NK-92 treated with Interleukin-12 subunit alpha and Interleukin-12 subunit beta, amount 100 ng/mL, for 24 hours (cell line): Measurements from ENCODE around the gene SMAD7.

ENCODE experiments used
- DNase-seq: peaks from one replicate; lab custom pipeline; 2025; lab: John Stamatoyannopoulos, UW

The SMAD7 gene

DNA sequence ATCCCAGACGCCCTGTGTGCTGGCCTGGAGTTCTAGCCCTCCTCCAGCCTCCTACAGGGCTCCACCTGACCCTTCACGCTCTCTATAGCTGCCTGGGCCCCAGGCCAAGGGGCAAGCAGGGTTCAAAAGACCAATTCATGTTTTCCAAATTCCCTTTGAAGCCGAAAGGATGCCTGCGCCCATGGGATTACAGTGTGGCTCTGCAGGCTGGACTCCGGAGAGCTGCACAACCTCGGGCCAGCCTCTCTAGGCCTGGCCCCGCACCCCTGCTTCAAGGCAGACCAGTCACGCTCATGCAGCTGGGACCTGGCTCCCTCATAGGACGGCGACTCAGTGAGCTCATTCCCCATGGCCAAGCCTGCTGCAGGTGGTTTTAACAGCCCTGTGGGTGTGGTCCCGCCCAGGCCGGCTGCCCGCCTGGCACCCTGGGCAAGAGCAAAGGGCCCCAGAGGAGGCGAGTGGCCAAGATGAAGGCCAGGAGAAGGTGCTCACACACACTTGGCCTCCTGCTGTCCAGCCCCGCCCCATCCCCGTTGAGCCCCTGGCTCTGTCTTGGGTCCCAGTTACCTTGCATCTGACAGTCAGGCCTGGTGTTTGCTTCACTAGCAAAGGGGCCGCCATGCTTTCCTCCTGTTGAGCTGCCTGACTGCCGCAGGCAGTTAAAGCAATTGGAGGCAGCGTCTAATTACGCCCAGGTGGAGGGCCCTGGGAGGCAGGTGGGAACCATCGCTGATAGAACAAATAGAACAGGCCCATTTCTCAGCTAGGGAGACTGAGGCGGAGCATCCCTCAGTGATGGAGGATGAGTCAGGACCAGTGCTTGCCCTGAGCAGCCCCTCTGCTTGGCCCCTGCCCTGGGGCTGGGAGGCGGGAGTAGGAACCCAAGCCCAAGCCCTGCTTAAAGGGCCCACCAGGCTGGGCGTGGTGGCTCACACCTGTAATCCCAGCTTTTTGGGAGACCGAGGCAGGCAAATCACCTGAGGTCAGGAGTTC, 56.9 kb downstream of the SMAD7 start:
- DNase-seq = no peak

DNA sequence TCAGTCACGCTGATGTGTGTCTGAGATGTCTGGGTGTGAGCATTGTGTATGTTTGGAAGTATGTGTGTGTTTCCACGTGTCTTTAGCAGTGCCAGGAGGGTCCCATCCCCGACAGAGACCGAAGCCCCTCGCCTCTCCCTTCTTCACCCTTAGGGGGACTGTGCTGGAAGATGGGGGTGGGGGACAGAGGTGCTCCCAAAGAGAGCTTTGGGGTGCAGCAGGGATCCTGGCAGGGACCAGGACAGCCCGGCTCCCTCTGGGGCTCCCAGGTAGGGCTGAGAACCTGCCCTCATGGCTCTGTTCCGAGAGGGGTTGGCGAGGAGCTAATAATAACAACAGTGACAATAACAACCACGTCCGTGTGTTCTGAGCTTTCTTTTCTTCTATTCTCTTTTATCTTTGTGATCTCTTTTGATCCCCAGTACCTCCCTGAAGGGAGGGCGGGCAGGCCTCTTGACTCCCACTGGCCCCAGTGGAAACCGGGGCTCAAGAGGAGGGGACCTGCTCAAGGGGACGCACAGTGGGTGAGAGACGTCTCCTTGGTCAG, 57.6 kb downstream of the SMAD7 start:
- no peak for DNase-seq

DNA sequence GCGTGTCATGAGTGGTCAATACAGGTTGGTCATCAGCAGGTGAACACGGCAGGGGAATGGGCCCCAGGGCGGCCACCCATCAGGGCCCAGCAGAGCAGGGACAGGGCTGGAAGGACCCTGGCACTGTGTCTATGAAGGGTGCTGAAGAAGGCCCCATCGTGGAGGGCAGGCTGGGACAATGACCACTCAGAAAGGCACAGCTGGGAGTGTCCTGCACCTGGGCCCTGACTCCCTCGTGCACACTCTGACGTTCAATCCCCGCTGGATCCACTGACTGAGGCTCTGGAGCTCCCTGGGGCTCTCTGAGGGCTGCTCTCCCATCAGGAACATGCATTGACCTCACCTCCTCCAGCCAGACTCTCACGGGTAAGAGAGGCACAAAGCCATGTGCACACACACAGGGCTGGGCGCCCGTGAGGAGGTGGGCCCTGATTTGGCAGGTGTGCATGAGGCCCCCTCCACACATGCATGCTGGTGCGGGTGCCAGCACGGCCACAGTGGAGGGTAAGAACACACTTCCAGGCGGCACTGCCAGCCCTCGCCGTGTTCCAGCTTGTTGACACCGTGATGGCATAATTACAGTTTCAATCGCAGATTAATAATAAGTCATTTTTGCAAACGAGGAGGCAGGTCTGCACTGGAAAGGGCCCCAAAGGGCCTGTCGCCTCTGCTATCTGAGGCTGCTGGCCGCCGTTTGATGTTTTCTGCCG, 58.5 kb downstream of the SMAD7 start:
- DNase-seq = no peak

DNA sequence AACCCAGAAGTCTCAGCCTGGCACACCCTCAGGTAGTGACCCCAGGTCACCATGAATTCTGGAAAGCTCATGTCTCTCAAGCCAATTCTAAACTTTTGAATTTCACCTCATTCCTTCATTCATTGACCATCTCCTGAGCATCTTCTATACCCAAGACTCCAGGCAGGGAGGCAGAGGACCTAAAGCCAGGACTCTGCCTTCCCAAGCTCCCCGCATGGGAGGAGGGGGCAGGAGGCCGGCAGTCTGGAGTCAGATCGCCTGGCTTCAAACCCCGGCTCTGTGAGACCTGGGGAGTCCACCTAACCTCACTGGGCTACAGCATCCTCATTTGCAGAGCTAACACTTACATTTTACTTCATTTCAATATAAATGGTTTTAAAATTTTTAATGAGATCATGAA, 59.0 kb downstream of the SMAD7 start:
- no peak for DNase-seq

DNA sequence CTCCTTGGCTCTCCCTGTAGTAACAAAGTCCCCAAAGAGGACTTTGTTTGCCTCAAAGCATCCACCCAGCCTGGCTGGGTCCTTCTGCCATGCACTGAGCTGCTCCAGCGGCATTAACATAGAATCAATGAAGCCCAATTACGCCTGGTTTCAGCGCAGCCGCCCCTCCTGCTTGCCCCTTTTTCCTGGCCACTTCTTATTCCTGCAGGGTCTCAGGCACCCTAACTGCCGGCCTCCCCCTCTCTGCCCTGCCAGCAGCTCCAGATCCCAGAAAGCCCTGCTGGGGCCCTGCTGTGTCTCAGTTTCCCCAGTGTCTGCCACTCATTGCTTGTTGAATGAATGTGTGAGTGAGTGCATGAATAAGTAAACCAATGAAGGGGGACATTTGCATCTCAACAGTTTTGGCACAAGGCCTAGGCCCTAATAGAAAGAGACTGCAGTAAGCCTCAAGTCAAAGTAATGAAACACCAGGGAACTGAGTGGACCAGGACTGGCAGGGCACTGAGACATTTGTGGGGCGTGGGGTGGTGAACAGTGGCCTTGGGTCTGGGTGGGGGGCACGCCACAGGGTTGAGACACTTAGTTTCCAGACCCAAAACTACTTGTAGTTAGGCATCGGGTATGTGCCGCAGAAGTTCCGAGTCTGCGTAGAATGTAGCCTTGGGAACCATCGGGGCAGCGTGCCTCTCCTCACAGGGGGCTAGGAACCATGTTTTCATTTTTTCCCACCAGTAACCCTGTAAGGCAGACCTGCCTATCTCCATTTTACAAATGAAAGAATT, 60.6 kb downstream of the SMAD7 start:
- DNase-seq = no peak

DNA sequence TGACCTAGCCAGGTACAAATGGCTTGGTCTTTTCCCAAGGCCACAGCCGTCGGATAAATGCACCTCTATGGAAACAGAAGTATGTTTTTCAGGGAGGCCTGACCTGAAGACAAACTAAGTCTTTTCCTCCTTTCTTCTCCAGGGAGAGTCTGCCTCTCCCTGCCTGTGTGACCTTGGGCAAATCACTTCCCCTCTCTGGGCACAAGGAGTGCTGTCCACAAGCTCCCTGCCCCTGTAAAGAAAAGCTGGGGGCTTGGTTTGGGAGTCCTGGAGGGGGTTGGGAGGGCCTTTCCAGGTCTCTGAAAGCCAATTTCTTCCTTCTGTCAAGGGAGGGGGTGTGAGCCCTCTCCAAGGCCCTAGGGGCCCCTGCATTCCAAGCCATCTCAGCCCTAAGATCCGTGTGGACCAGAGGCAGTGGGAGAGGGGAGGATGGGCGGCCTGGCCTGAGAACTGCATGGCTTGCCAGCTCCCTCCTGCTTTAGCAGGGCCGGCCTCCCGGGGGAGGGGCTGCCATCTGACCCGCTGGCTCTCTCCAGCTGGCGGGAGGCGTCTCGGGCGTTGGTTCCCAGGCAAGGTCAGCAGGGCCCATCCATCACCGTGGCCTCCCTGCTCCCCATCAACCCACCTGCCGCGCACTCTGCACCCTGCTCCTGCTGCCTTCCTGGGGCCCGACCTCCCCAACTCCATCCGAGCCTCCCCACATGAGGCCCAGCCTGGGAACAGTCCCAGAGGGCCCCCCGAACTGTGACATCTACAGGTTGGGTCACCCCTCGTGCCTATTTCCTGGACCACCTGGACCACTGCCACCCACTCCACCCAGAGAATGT, 61.4 kb downstream of the SMAD7 start:
- DNase-seq = no peak

DNA sequence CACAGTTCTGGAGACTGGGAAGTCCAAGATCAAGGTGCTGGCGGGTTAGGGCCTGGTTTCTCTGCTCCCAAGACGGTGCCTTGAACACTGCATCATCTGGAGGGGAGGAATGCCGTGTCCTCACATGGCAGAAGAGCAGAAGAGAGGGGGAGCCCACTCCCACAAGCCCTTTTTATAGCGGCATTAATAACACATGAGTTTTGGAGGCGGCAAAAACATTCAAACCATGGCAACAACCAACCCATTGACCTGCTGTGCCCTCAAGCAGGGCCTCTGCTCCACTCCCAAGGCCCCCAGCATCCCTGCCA, 62.0 kb downstream of the SMAD7 start:
- DNase-seq = no peak

DNA sequence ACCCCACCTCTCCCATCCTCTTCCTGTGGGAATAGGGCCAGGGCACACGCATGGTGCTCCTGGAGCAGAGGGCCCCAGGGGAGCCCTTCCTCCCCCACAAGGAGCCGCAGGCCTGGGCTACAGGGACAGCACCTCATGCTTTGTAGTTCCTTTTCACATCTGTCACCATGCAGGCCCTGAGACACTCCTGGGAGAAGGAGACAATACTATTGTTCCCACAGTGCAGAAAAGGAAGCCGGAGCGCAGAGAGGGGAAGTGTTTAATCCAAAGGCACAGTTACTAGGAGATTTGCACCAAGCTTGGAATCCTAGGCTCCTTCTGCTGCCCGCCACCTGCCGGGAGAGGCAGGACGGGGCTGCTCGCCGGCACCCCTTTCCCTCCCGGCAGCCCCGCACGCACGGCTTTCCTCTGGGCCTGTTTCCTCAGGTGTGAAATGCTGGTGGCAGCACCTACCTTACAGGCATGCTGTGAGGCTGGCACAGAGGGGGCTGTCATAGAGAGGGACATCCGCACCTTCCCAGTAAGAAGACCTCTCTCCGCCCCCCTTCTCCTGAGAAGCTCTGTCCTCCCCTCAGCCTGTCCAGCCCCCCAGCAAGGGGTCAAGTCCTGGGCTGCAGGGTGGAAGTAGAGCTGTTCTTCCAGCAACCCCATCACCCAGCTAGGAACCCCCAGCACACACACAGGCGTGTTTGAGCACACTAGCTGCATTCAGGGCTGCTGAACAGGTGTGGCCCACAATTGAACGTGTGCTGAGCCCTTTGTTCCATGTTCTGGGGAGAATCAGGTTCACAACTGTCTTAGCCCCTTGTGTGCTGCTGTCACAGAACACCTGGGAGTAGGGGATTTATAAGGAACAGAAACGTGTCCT, 62.6 kb downstream of the SMAD7 start:
- no peak for DNase-seq

DNA sequence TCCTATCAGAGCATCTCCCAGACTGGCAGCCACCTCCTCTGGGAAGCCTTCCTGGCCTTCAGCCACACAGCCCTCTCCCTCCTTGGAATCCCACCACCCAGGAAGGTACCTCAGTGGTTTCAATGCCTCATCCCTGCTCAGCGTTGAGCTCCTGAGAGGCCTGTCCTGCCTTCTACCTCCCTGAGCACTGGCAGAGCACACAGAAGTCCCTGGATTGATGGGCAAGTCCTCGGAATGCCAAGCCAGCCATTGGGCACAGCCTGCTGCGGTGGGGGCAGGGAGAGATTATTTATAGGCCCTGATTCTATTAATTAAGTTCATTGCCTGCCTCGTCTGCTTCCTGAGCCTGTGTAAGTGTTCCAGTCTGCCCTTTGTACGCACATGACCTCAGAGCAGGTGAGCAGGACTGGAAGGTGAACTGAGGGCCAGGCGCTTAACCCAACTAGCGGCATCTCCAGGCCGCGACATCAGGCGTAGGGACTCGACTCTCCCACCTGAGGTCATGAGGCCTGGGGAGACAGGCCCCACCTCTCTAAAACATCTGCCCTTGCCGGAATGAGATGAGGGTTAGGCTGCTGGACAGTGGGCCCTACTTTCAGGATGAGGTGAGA, 63.4 kb downstream of the SMAD7 start:
- no peak for DNase-seq

DNA sequence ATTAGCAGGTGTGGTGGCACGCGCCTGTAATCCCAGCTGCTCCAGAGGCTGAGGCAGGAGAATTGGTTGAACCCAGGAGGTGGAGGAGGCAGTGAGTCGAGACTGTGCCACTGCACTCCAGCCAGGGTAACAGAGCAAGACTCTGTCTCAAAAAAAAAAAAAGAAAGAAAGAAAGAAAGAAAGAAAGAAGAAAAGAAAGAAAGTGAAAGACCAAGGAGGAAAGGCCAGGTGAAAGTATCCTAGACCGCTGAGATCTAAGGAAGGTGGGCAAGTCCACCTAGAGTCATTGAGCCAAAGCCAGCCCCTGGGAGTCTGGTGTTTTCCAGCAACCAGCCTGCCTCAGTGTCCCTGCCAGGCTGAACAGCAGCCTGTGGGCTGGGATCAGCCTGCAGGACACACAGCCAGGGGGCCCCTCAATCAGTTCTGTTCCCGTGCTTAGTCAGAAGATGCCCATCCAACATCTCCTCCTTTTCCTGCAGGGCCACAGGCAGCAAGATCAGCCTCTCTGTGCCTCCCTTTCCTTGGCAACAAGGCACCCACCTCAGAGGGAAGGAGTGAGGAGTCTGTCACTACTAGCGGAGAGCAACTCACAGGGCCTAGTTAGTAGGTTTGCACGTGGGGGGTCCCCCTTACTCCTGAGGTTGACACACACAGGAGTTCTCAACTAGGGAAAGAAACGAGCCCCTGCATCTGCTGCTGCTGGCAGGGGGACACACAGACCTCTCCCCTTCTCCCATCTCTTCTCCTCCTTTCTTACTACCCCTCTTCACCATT, 64.1 kb downstream of the SMAD7 start:
- DNase-seq = no peak

DNA sequence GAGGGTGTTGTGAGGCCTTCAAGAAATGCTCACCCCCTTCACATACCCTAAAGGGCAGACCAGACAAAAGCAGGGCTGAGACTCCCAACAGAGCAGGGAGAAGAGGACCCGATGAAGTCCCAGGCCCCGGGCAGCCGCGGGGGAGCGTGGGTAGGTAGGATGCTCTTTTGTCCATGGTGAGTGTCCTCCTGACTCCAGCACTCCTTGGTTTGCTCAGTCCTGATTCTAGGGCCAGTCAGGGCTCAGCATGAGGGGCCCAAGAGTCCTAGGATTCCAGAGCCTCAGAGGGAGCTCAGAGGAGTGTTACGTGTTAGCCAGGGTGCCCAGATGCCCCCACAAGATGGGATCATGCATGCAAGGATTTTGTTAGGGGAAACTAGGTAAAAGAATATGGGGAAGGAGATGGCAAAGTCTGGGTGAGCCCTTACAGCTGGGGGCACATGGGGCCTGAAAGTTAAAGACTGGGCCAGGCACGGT, 64.8 kb downstream of the SMAD7 start:
- no peak for DNase-seq

DNA sequence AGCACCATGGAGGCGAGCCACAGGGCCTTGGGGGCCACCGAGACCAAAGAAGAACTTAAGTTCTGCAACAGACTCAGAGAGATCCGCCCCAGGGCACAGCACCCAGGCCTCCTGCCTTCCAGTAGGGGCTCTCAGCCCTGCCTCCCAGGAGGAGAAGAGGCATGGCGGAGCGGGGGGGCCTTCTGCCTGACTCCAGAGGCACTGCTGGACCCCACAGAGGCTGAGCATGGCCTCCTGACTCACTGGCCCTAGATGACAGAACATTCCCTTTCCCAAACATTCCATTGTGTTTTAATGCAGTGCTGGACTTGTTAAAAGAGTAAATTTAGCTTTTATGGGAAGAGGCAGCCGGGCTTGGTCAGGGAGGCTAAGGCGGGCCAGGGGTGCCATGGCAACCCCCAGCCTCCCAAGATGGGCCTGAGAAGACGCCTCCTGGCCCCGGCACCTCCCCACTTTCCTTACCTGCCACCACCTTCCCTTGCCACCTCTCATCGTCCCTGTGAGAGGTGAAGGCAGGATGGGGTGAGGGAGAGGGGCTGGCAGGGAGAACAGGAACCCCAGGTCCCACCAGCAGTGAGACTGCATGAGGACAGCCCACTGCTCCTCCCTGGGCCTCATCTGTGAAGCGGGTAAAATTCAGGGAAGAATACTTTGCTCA, 65.4 kb downstream of the SMAD7 start:
- no peak for DNase-seq

DNA sequence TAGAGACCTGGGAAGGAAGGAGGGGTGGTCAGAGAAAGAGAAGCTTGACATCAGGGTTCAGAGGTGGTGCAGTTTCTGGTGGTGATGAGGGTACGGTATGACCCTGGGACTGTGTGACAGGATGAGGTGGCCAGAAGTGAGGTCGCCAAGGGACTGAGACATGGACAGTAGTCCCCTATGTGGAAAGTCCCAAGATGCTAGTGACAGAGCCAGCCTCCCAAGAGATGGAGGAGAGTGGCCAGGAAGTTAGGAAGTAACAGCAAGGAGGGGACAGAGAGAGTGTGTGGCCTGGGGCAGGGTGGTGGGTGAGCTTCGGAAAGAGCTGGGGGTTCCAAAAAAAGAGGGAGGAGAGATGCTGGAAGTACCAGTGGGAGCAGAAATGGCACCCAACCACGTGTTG, 66.0 kb downstream of the SMAD7 start:
- no peak for DNase-seq

DNA sequence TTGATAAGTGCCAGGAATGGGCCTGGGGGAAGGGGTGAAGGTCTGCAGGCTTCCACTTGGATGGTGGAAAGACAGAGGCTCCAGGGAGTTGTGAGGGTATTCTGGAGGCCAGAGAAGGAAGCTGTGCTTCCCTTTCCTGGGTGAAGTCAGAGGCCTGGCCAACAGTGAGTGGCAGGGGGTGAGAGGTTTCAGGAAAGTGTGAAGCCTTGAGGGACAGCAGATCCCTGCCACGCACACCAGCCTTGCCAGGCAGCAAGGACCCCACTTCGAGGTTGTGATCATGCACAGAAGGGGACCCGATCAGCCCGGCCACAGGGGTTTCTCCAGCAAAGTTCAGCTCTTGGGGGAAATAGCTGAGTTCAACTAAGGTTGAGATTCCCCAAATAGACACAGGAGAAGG, 66.5 kb downstream of the SMAD7 start:
- DNase-seq = no peak

DNA sequence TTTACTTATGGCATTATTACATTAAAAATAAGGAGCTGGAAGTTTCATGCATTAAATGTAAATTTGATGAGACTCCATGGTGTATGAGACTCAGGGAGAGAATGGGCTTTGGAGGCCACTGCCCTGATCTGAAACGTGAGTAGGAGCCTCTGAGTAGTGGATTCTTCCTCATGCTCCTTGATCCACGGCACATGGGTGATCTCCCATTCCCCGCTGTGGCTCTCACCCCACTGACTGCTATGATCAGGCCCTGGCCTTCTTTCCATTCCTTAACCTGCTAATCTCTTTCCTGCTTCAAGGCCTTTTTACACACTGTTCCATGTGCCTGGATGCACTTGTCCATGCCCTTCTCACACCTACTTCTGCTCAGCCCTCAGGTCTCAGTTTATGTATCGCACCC, 68.4 kb downstream of the SMAD7 start:
- no peak for DNase-seq

DNA sequence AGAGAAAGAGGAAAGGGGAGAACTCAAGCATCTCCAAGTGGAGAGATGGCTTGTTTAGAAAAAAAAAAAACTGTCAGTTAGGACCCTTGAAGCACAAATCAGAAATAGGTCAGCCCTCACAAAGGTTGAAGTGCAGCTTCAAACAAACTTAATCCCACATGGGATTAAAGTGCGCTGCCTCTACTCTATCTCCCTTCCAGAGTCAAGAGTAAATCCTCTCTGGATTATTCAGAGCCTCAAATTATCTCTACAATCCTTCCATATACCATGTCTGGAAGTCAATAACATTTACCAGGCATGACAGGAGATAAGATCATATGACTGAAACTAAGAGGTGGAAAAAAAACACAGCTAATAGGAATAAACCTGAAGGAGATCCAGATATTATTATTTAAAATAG, 69.8 kb downstream of the SMAD7 start:
- DNase-seq = no peak

DNA sequence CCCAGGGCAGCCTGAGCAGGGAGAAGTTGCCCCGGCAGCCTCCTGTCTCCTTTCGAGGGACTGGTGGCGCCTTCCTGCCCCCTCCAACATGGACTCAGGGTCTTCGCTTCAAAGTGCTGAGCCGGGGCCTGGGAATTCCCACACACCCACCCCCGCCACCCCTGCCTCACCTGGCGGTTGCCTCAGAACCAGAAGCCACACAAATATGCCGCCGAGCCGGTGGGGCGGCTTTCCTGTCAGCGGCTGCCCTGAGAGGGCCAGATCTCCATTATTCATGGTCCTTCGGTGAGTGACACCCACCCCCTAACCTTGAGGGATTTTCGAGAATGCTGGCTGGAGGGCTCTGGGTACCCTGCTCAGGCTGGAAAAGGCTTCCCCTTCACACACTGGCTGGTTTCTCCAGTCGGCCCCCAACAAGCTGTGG, 71.7 kb downstream of the SMAD7 start:
- DNase-seq = no peak

DNA sequence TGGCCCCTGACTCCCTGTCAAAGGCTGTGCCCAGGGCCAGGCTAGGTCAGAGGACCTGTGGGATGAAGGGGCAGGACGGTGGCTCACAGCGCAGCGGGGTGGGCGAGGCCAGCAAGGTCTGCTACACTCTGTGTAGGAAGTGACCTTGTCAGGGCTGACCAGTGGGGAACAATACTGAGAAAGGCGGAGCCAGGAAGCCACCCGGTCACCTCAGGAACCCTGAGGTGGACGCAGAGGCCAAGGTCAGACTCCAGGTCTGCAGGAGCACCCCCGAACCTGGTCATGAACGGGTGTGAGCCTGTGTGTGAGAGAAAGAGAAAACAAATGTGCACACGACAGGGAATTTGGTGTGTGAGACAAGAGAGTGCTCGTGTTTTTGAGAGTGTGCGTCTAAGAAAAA, 72.3 kb downstream of the SMAD7 start:
- DNase-seq = no peak

DNA sequence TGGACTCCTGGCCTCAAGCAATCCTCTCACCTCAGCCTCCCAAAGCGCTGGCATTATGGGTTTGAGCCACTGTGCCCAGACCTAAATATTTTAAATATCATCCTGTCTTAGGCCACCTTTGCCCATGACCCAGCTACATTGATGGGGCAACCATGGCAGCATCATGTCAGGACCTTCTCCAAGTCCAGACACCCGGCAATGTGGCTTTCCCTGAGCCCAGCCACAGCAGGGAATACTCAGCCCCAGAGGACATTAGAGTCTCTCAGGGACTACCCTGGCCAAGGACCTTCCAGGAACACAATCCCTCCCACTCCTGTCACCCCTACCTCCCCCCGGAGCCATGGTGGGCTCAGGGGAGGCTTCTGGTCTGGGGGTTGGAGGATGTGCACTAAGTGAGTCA, 72.8 kb downstream of the SMAD7 start:
- DNase-seq = no peak
